WTC11 (cell line): Measurements from ENCODE around the gene MAEA. TPM values are rescaled to one million over a fixed set of nuclear protein-coding genes. Genes with fewer than 3 reads are reported as not detected.
A peak's percentile ranks its signal among the peaks of the same experiment; 100 is the strongest.

Experiments used
- ATAC-seq: fragments of 200-7000 bp; cut with Tn5 transposase; 2 replicates; pipeline ENCODE4 v1.10.0; 2021; ENCODE audit warnings: mild to moderate bottlenecking, moderate library complexity
- CTCF ChIA-PET: fragments of 300-600 bp; sonication (Branson Sonifier 250); formaldehyde crosslinking; loops from one replicate; lab custom pipeline; 2021; ENCODE audit warnings: antibody characterized with exemption; lab: Charles Lee
- POLR2A ChIA-PET: fragments of 350-600 bp; sonication (Branson Sonifier 250); formaldehyde crosslinking; loops from one replicate; lab custom pipeline; 2021; ENCODE audit warnings: antibody characterized with exemption; lab: Charles Lee
- DNase-seq: peaks from one replicate; pipeline ENCODE4 v3.0.0; 2021; ENCODE audit warnings: low spot score
- H3K27ac Mint-ChIP-seq: 2 replicates; pipeline ENCODE4 v1.8.0; 2021; ENCODE audit warnings: mixed read lengths
- H3K27me3 Mint-ChIP-seq: 2 replicates; pipeline ENCODE4 v1.8.0; 2021; ENCODE audit warnings: low read depth, mild to moderate bottlenecking, moderate library complexity, mixed read lengths
- H3K36me3 Mint-ChIP-seq: 2 replicates; pipeline ENCODE4 v1.8.0; 2021; ENCODE audit warnings: mixed read lengths
- H3K4me1 Mint-ChIP-seq: 2 replicates; pipeline ENCODE4 v1.8.0; 2022; ENCODE audit warnings: mixed read lengths
- H3K4me3 Mint-ChIP-seq: 2 replicates; pipeline ENCODE4 v1.8.0; 2021; ENCODE audit warnings: mild to moderate bottlenecking, moderate library complexity, mixed read lengths
- H3K9me3 Mint-ChIP-seq: 2 replicates; pipeline ENCODE4 v1.8.0; 2021; ENCODE audit warnings: mixed read lengths
- EMX1 ChIP-seq: fragments of 250-450 bp; sonication (Bioruptor Pico); IDR thresholded peaks from 2 replicates; pipeline ENCODE4 v1.8.0; 2021; ENCODE audit warnings: mild to moderate bottlenecking
- GABPB1 ChIP-seq: sonication (generic); formaldehyde crosslinking; IDR thresholded peaks from 2 replicates; pipeline ENCODE4 v1.8.1; 2023; ENCODE audit warnings: mild to moderate bottlenecking, missing genetic modification reagents
- NR2C2 ChIP-seq: sonication (generic); formaldehyde crosslinking; IDR thresholded peaks from 2 replicates; pipeline ENCODE4 v1.8.0; 2022; ENCODE audit warnings: mild to moderate bottlenecking, missing genetic modification reagents
- ZNF263 ChIP-seq: sonication (generic); formaldehyde crosslinking; IDR thresholded peaks from 2 replicates; pipeline ENCODE4 v1.8.1; 2022; ENCODE audit warnings: low read depth, mild to moderate bottlenecking, moderate library complexity, missing genetic modification reagents
- total RNA-seq: library from RNA; stranded (reverse); gene quantifications from 3 replicates; pipeline ENCODE4 v1.2.3, GENCODE V29; 2021
- TF ChIP-seq, protein P1 (sequence below): sonication (generic); formaldehyde crosslinking; IDR thresholded peaks from 2 replicates; pipeline ENCODE4 v1.8.1; 2023; ENCODE audit warnings: mild to moderate bottlenecking, missing genetic modification reagents, borderline replicate concordance
- TF ChIP-seq, protein P2 (sequence below): sonication (generic); formaldehyde crosslinking; IDR thresholded peaks from 2 replicates; pipeline ENCODE4 v1.8.0; 2022; ENCODE audit warnings: mild to moderate bottlenecking, missing genetic modification reagents
- TF ChIP-seq, protein P3 (sequence below): sonication (generic); formaldehyde crosslinking; IDR thresholded peaks from 2 replicates; pipeline ENCODE4 v1.8.0; 2022; ENCODE audit warnings: mild to moderate bottlenecking, missing genetic modification reagents
- TF ChIP-seq, protein P4 (sequence below): fragments of 250-450 bp; sonication (Bioruptor Pico); IDR thresholded peaks from 2 replicates; pipeline ENCODE4 v2.1.2; 2022; ENCODE audit warnings: mild to moderate bottlenecking, moderate library complexity
- TF ChIP-seq, protein P5 (sequence below): sonication (generic); formaldehyde crosslinking; IDR thresholded peaks from 2 replicates; pipeline ENCODE4 v1.8.1; 2023; ENCODE audit warnings: mild to moderate bottlenecking, missing genetic modification reagents

Gene MAEA
- total RNA-seq, 1 experiment from 2014 or later = 86.9 TPM

DNA sequence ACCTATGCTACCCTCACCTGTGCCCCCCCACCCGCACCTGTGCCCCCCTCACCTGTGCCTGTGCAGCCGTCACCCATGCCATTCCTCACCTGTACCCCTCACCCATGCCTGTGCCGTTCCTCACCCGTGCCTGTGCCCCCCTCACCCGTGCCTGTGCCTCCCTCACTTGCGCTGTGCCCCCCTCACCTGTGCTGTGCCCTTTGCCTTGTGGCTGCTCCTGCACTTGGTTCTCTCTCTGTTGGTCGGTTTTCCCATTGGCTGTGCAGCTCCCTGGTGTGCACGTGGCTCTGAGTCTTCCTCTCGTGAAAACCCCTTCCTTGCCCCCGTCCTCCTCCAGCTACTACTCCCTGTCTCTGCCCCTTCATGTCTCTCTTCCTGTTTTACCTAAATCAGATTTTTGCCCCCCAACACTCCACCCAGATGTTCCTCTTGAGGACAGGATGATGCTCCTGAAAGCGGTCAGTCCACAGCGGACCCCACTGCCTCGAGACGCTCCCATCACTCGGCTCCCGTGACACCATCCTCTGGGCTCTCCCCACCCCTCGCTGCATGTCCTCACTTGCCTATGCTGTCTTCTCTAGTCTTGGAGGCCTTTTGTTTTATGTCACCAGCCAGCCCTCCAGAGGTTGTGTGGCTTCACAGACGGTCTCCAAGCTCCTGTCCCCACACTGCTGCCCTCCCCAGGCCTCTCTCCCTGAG is 6.8 kb downstream of the MAEA start (continued):
- TF ChIP-seq, protein P1, sequence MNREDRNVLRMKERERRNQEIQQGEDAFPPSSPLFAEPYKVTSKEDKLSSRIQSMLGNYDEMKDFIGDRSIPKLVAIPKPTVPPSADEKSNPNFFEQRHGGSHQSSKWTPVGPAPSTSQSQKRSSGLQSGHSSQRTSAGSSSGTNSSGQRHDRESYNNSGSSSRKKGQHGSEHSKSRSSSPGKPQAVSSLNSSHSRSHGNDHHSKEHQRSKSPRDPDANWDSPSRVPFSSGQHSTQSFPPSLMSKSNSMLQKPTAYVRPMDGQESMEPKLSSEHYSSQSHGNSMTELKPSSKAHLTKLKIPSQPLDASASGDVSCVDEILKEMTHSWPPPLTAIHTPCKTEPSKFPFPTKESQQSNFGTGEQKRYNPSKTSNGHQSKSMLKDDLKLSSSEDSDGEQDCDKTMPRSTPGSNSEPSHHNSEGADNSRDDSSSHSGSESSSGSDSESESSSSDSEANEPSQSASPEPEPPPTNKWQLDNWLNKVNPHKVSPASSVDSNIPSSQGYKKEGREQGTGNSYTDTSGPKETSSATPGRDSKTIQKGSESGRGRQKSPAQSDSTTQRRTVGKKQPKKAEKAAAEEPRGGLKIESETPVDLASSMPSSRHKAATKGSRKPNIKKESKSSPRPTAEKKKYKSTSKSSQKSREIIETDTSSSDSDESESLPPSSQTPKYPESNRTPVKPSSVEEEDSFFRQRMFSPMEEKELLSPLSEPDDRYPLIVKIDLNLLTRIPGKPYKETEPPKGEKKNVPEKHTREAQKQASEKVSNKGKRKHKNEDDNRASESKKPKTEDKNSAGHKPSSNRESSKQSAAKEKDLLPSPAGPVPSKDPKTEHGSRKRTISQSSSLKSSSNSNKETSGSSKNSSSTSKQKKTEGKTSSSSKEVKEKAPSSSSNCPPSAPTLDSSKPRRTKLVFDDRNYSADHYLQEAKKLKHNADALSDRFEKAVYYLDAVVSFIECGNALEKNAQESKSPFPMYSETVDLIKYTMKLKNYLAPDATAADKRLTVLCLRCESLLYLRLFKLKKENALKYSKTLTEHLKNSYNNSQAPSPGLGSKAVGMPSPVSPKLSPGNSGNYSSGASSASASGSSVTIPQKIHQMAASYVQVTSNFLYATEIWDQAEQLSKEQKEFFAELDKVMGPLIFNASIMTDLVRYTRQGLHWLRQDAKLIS (CRISPR knock-in tag) = no peak

DNA sequence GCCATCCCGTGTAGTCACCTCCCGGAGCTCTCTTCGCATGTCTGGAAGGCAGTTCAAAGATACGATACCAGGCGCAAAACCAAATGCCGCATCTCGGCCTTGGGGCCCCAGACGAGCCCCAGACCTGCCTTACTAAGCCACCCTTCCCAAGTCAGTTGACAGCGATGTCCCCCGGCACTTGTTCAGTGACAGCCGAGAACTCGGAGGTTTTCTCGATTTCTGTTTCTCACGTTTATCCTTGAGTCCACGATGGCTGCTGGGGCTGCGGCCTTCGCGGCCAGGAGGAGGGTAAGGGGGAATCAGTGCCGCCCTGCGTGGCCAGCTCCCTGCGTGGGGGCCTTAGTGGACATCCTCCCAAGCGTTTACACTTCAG is 7.3 kb downstream of the MAEA start:
- ChIA-PET CTCF (no interaction called here), POLR2A (no interaction called here)
- Mint-ChIP-seq H3K4me1 (peaks cover 38% of the 10 kb centered on the region), H3K4me3 (no peak overlapping the region), H3K27me3 (no peaks in the 10 kb centered on the region), H3K9me3 (no peaks in the 10 kb centered on the region), H3K27ac (peak overlapping the region; percentile 91), H3K36me3 (peaks cover 26% of the 10 kb centered on the region)
- TF ChIP-seq EMX1 (CRISPR knock-in tag) = no peak
- no peak for TF ChIP-seq NR2C2 (CRISPR knock-in tag)
- TF ChIP-seq, protein P1 (CRISPR knock-in tag) = no peak
- no peak for TF ChIP-seq GABPB1 (CRISPR knock-in tag)
- TF ChIP-seq, protein P2, sequence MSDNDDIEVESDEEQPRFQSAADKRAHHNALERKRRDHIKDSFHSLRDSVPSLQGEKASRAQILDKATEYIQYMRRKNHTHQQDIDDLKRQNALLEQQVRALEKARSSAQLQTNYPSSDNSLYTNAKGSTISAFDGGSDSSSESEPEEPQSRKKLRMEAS (CRISPR knock-in tag) = no peak
- TF ChIP-seq, protein P3, sequence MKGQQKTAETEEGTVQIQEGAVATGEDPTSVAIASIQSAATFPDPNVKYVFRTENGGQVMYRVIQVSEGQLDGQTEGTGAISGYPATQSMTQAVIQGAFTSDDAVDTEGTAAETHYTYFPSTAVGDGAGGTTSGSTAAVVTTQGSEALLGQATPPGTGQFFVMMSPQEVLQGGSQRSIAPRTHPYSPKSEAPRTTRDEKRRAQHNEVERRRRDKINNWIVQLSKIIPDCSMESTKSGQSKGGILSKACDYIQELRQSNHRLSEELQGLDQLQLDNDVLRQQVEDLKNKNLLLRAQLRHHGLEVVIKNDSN (CRISPR knock-in tag) = no peak
- TF ChIP-seq, protein P4, sequence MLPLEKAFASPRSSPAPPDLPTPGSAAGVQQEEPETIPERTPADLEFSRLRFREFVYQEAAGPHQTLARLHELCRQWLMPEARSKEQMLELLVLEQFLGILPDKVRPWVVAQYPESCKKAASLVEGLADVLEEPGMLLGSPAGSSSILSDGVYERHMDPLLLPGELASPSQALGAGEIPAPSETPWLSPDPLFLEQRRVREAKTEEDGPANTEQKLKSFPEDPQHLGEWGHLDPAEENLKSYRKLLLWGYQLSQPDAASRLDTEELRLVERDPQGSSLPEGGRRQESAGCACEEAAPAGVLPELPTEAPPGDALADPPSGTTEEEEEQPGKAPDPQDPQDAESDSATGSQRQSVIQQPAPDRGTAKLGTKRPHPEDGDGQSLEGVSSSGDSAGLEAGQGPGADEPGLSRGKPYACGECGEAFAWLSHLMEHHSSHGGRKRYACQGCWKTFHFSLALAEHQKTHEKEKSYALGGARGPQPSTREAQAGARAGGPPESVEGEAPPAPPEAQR (CRISPR knock-in tag) = no peak
- no peak for TF ChIP-seq ZNF263
- TF ChIP-seq, protein P5, sequence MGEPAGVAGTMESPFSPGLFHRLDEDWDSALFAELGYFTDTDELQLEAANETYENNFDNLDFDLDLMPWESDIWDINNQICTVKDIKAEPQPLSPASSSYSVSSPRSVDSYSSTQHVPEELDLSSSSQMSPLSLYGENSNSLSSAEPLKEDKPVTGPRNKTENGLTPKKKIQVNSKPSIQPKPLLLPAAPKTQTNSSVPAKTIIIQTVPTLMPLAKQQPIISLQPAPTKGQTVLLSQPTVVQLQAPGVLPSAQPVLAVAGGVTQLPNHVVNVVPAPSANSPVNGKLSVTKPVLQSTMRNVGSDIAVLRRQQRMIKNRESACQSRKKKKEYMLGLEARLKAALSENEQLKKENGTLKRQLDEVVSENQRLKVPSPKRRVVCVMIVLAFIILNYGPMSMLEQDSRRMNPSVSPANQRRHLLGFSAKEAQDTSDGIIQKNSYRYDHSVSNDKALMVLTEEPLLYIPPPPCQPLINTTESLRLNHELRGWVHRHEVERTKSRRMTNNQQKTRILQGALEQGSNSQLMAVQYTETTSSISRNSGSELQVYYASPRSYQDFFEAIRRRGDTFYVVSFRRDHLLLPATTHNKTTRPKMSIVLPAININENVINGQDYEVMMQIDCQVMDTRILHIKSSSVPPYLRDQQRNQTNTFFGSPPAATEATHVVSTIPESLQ = no peak
- no peak for ATAC-seq
- DNase-seq = no peak
